ENCODE measurements around the gene CLDN5.

- TF ChIP-seq CTCF (IDR thresholded peaks at IDR 0.05; ENCODE audit: poor library complexity, severe bottlenecking) (no peak), EZH2 (IDR thresholded peaks at IDR 0.05; ENCODE audit: borderline replicate concordance, insufficient read depth, low read length, poor library complexity, severe bottlenecking) (no peak), TAF1 (IDR thresholded peaks at IDR 0.05; ENCODE audit: low read depth) (no peak), MXI1 (conservative IDR thresholded peaks at IDR 0.05; ENCODE audit: poor library complexity, severe bottlenecking) (no peak), SMC3 (conservative IDR thresholded peaks at IDR 0.05; ENCODE audit: poor library complexity) (no peak), EP300 (conservative IDR thresholded peaks at IDR 0.05; ENCODE audit: poor library complexity, severe bottlenecking) (no peak)
These were observed 20.3 kb downstream of the CLDN5 start for GRCh38 chr22:19503869-19504268.
